Bone marrow (tissue), 2 donors: ENCODE measurements around the gene CD5L.

Source experiments
- DNase-seq, 2 donors: peaks; one replicate each; lab custom pipeline; 2025; lab: John Stamatoyannopoulos, UW

The CD5L gene

GRCh38 chr1:157813269-157813668, 28.3 kb downstream of the CD5L start:
- DNase-seq = no peak

- no peak for DNase-seq
Observed at GRCh38 chr1:157806431-157807149, 35.0 kb downstream of the CD5L start.

- no peak for DNase-seq
Observed at GRCh38 chr1:157803851-157804250, 37.8 kb downstream of the CD5L start.

- no peak for DNase-seq
Observed at GRCh38 chr1:157799996-157800395, 41.6 kb downstream of the CD5L start.

- no peak for DNase-seq
Observed at GRCh38 chr1:157798211-157798610, 43.4 kb downstream of the CD5L start.

- no peak for DNase-seq
Observed at GRCh38 chr1:157785248-157785647, 56.4 kb downstream of the CD5L start.

GRCh38 chr1:157784801-157785200, 56.8 kb downstream of the CD5L start:
- no peak for DNase-seq

GRCh38 chr1:157782931-157783330, 58.7 kb downstream of the CD5L start:
- DNase-seq = peak in 1 of 2 donors; percentile 17

GRCh38 chr1:157781048-157781447, 60.6 kb downstream of the CD5L start:
- no peak for DNase-seq
